GM03348 (cell line): Measurements from ENCODE around the gene ERN1.
A peak's percentile ranks its signal among the peaks of the same experiment; 100 is the strongest.
"Not testable (repeated sequence)": the region's sequence is repeated elsewhere in the genome, so short reads cannot be mapped to it uniquely, and the experiment has no call there.

Experiments
- DNase-seq: peaks from one replicate; pipeline ENCODE4 v3.0.0; 2012; ENCODE audit warnings: low spot score

Gene ERN1

GRCh38 chr17:64135000-64135399, 5.1 kb upstream of the ERN1 start:
- DNase-seq, result no peak

- no peak for DNase-seq
Observed at GRCh38 chr17:64134216-64134970, 4.4 kb upstream of the ERN1 start.

GRCh38 chr17:64133546-64134215, 3.7 kb upstream of the ERN1 start:
- peak; percentile 72 for DNase-seq

- no peak for DNase-seq
Observed at GRCh38 chr17:64131606-64132270, 1.8 kb upstream of the ERN1 start.

- no peak for DNase-seq
Observed at GRCh38 chr17:64130559-64131001, 636 bp upstream of the ERN1 start.

- no peak for DNase-seq
Observed at GRCh38 chr17:64129515-64129764, 504 bp downstream of the ERN1 start.

GRCh38 chr17:64128787-64129514, 993 bp downstream of the ERN1 start:
- peak; percentile 55 for DNase-seq

- peak; percentile 56 for DNase-seq
Observed at GRCh38 chr17:64126918-64127317, 3.0 kb downstream of the ERN1 start.

- no peak for DNase-seq
Observed at GRCh38 chr17:64125937-64126336, 4.0 kb downstream of the ERN1 start.

GRCh38 chr17:64124609-64125008, 5.3 kb downstream of the ERN1 start:
- no peak for DNase-seq

- DNase-seq, result no peak
Observed at GRCh38 chr17:64123114-64123513, 6.8 kb downstream of the ERN1 start.

GRCh38 chr17:64120972-64121786, 8.8 kb downstream of the ERN1 start:
- DNase-seq, result not testable (repeated sequence)

GRCh38 chr17:64120159-64120810, 9.7 kb downstream of the ERN1 start:
- no peak for DNase-seq

- peak; percentile 24 for DNase-seq
Observed at GRCh38 chr17:64117981-64118979, 11.7 kb downstream of the ERN1 start.

GRCh38 chr17:64115822-64116534, 14.0 kb downstream of the ERN1 start:
- peak; percentile 77 for DNase-seq

GRCh38 chr17:64115043-64115698, 14.8 kb downstream of the ERN1 start:
- DNase-seq, result peak; percentile 34

GRCh38 chr17:64113006-64113405, 16.9 kb downstream of the ERN1 start:
- DNase-seq, result no peak

- no peak for DNase-seq
Observed at GRCh38 chr17:64111831-64112230, 18.1 kb downstream of the ERN1 start.
